SK-N-MC (cell line): ENCODE measurements around the gene KRTAP10-3.
"Not testable (repeated sequence)": the region's sequence is repeated elsewhere in the genome, so short reads cannot be mapped to it uniquely, and the experiment has no call there.

ENCODE experiments used
- EZH2 ChIP-seq: fragments of 200-600 bp; sonication (generic); IDR thresholded peaks from one replicate; pipeline ENCODE4 v1.6.1; 2017; ENCODE audit warnings: antibody characterized with exemption
- FOXP2 ChIP-seq: optimal IDR thresholded peaks from 2 replicates; pipeline ENCODE3; 2011; ENCODE audit warnings: mild to moderate bottlenecking, moderate library complexity; ENCODE audit not compliant: insufficient read depth; ENCODE audit errors: extremely low read length, control extremely low read depth
- POLR2AphosphoS5 ChIP-seq: IDR thresholded peaks from 2 replicates; pipeline ENCODE4 v1.6.1; 2012; ENCODE audit warnings: mild to moderate bottlenecking, low read depth, low read length, borderline replicate concordance

- TF ChIP-seq EZH2, POLR2AphosphoS5, FOXP2: not testable (repeated sequence)
Measured at GRCh38 chr21:44600118-44600978, 41.8 kb upstream of the KRTAP10-3 start, which contains the start of gene KRTAP10-7.
